DND-41 (cell line): ENCODE measurements around the gene CLDN24.

ENCODE experiments used
- CTCF ChIP-seq: IDR thresholded peaks from 2 replicates; pipeline ENCODE4 v1.5.1; 2012; ENCODE audit warnings: borderline replicate concordance, low read length, moderate library complexity, mild to moderate bottlenecking; ENCODE audit not compliant: poor library complexity, severe bottlenecking; ENCODE audit errors: extremely low read depth
- EZH2 ChIP-seq: IDR thresholded peaks from 3 replicates; pipeline ENCODE4 v1.6.1; 2012; ENCODE audit warnings: borderline replicate concordance, low read depth, mild to moderate bottlenecking, moderate library complexity, low read length, inconsistent platforms; ENCODE audit not compliant: severe bottlenecking

- TF ChIP-seq CTCF (no peak), EZH2 (no peak)
These were observed 10.2 kb upstream of the CLDN24 start for GRCh38 chr4:183332447-183332846.
